Osteocyte (in vitro differentiated cells): ENCODE results near the gene UBR2. TPM values are rescaled to one million over a fixed set of nuclear protein-coding genes. Genes with fewer than 3 reads are reported as not detected.
A peak's percentile ranks its signal among the peaks of the same experiment; 100 is the strongest.

Source experiments
- DNase-seq: peaks from one replicate; pipeline ENCODE4 v3.0.0; 2021; ENCODE audit warnings: mixed read lengths; ENCODE audit not compliant: unreplicated experiment; ENCODE audit errors: extremely low spot score
- H3K27ac Mint-ChIP-seq: one replicate; pipeline ENCODE4 v1.8.0; 2021; ENCODE audit warnings: mild to moderate bottlenecking, mixed read lengths; ENCODE audit not compliant: unreplicated experiment
- H3K27me3 Mint-ChIP-seq: one replicate; pipeline ENCODE4 v1.8.0; 2021; ENCODE audit warnings: mixed read lengths; ENCODE audit not compliant: unreplicated experiment
- H3K36me3 Mint-ChIP-seq: one replicate; pipeline ENCODE4 v1.8.0; 2021; ENCODE audit warnings: mixed read lengths; ENCODE audit not compliant: unreplicated experiment
- H3K4me1 Mint-ChIP-seq: one replicate; pipeline ENCODE4 v1.8.0; 2021; ENCODE audit warnings: mixed read lengths; ENCODE audit not compliant: unreplicated experiment
- H3K4me3 Mint-ChIP-seq: one replicate; pipeline ENCODE4 v1.8.0; 2021; ENCODE audit warnings: mild to moderate bottlenecking, moderate library complexity, mixed read lengths; ENCODE audit not compliant: unreplicated experiment
- H3K9me3 Mint-ChIP-seq: one replicate; pipeline ENCODE4 v1.8.0; 2021; ENCODE audit warnings: mixed read lengths; ENCODE audit not compliant: unreplicated experiment
- CTCF ChIP-seq: fragments of 200-600 bp; sonication (generic); IDR thresholded peaks from 2 replicates; pipeline ENCODE4 v1.5.0; 2021; ENCODE audit warnings: antibody characterized with exemption, mild to moderate bottlenecking, moderate library complexity
- total RNA-seq: library from RNA; stranded (reverse); gene quantifications from 2 replicates; pipeline ENCODE4 v1.2.1, GENCODE V29; 2021

The UBR2 gene
- total RNA-seq, 1 donor from 2014 or later: 29.3 TPM

- Mint-ChIP-seq H3K4me1 (no peaks in the 10 kb centered on the region), H3K4me3 (no peak overlapping the region), H3K36me3 (no peaks in the 10 kb centered on the region), H3K9me3 (no peaks in the 10 kb centered on the region), H3K27me3 (no peaks in the 10 kb centered on the region), H3K27ac (no peak overlapping the region)
- TF ChIP-seq CTCF: no peak
- no peak for DNase-seq
These were observed 33.1 kb upstream of the UBR2 start for GRCh38 chr6:42530751-42531150.

GRCh38 chr6:42532038-42532669 is 31.7 kb upstream of the UBR2 start:
- peak; percentile 80 for TF ChIP-seq CTCF
- H3K4me1 Mint-ChIP-seq: no peaks in the 10 kb centered on the region
- H3K27ac Mint-ChIP-seq: no peak overlapping the region
- no peak overlapping the region for H3K4me3 Mint-ChIP-seq
- no peak for DNase-seq
- no peaks in the 10 kb centered on the region for H3K36me3 Mint-ChIP-seq
- H3K27me3 Mint-ChIP-seq: no peaks in the 10 kb centered on the region
- no peaks in the 10 kb centered on the region for H3K9me3 Mint-ChIP-seq

GRCh38 chr6:42533794-42534193 is 30.0 kb upstream of the UBR2 start:
- Mint-ChIP-seq H3K4me1 (no peaks in the 10 kb centered on the region), H3K27me3 (no peaks in the 10 kb centered on the region)
- no peak for DNase-seq

GRCh38 chr6:42537536-42537935 is 26.3 kb upstream of the UBR2 start:
- Mint-ChIP-seq H3K27me3 (peaks cover 4% of the 10 kb centered on the region), H3K4me3 (no peak overlapping the region), H3K9me3 (no peaks in the 10 kb centered on the region), H3K4me1 (no peaks in the 10 kb centered on the region), H3K27ac (no peak overlapping the region), H3K36me3 (no peaks in the 10 kb centered on the region)
- no peak for DNase-seq
- no peak for TF ChIP-seq CTCF

More at GRCh38 chr6:42533794-42534193, 30.0 kb upstream of the UBR2 start:
- Mint-ChIP-seq H3K9me3 (no peaks in the 10 kb centered on the region), H3K36me3 (no peaks in the 10 kb centered on the region), H3K27ac (no peak overlapping the region), H3K4me3 (no peak overlapping the region)
- no peak for TF ChIP-seq CTCF

- Mint-ChIP-seq H3K27me3 (peaks cover 4% of the 10 kb centered on the region), H3K36me3 (no peaks in the 10 kb centered on the region), H3K4me1 (no peaks in the 10 kb centered on the region), H3K4me3 (no peak overlapping the region), H3K27ac (no peak overlapping the region), H3K9me3 (no peaks in the 10 kb centered on the region)
- DNase-seq: no peak
- TF ChIP-seq CTCF: no peak
These were observed 24.7 kb upstream of the UBR2 start for GRCh38 chr6:42539135-42539534.
